Body of pancreas (tissue), 4 donors: ENCODE data around the gene ST8SIA4.

Experiments used
- CTCF ChIP-seq, 7 experiments: fragments of 450-650 bp in 4 of 7; fragments of 200-600 bp in 3 of 7; sonication (generic) in 3 of 7; IDR thresholded peaks; one replicate each; pipeline ENCODE4 v1.5.1; 2016 to 2019; ENCODE audit warnings: antibody characterized with exemption in 7 of 7
- POLR2A ChIP-seq, 3 donors: fragments of 450-650 bp; IDR thresholded peaks; one replicate each; pipeline ENCODE4 v1.6.1; 2016; ENCODE audit warnings: antibody characterized with exemption in 3 of 3, mild to moderate bottlenecking in 2 of 3

GRCh38 chr5:100899675-100900074, 3.4 kb downstream of the ST8SIA4 start:
- TF ChIP-seq CTCF (IDR thresholded peaks at IDR 0.05) (no peak), POLR2A (IDR thresholded peaks at IDR 0.05) (no peak)
